ENCODE data around the gene GABRA5.

DNA sequence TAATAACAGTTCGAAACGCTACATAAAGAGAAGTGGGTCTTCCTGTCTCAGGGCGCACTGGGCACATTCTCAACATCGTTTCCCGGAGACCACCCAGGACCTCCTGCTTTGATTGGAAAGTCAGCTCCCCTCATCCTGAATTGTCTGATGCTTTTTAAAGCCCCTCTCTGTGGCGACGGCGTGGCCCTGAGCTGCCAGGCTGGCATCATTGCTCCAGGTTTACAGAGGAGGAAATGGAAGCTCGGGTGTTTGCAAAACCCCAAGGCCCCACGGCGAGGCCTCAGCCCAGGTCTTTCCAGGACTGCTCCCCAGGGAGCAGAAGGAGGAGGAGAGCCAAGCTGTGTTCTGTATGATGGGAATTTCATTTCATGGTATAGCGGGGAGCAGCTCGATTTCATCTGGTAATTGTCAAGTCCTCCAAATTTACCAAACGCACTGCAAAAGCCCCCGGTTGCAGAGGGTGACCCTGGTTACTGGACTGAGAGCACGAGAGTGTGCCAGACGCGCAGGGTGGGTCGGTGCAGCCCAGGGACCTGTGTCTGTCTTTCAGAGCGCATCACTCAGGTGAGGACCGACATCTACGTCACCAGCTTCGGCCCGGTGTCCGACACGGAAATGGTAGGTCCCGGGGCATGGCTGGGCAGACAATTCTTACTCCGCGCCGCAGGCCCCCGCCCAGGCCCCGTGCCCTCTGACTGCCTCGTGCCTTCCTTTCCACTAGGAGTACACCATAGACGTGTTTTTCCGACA, 15.9 kb downstream of the GABRA5 start:
- TF ChIP-seq, protein P1, sequence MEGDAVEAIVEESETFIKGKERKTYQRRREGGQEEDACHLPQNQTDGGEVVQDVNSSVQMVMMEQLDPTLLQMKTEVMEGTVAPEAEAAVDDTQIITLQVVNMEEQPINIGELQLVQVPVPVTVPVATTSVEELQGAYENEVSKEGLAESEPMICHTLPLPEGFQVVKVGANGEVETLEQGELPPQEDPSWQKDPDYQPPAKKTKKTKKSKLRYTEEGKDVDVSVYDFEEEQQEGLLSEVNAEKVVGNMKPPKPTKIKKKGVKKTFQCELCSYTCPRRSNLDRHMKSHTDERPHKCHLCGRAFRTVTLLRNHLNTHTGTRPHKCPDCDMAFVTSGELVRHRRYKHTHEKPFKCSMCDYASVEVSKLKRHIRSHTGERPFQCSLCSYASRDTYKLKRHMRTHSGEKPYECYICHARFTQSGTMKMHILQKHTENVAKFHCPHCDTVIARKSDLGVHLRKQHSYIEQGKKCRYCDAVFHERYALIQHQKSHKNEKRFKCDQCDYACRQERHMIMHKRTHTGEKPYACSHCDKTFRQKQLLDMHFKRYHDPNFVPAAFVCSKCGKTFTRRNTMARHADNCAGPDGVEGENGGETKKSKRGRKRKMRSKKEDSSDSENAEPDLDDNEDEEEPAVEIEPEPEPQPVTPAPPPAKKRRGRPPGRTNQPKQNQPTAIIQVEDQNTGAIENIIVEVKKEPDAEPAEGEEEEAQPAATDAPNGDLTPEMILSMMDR (IDR thresholded peaks at IDR 0.05), result no peak
- no peak for TF ChIP-seq EZH2 (IDR thresholded peaks at IDR 0.05; ENCODE audit: borderline replicate concordance, insufficient read depth, low read depth, low read length, poor library complexity, severe bottlenecking)

All from B cell (primary cell).